Activated naive CD8-positive, alpha-beta T cell (primary cell): Measurements from ENCODE around the gene BRMS1.
A peak's percentile ranks its signal among the peaks of the same experiment; 100 is the strongest.

ENCODE experiments used
- H3K27ac Mint-ChIP-seq: one replicate; pipeline ENCODE4 v1.8.0; 2021; ENCODE audit warnings: mixed read lengths
- H3K27me3 Mint-ChIP-seq: one replicate; pipeline ENCODE4 v1.8.0; 2021; ENCODE audit warnings: mixed read lengths
- H3K36me3 Mint-ChIP-seq: one replicate; pipeline ENCODE4 v1.8.0; 2021; ENCODE audit warnings: mixed read lengths
- H3K4me1 Mint-ChIP-seq: one replicate; pipeline ENCODE4 v1.8.0; 2021; ENCODE audit warnings: low read depth, mixed read lengths
- H3K4me3 Mint-ChIP-seq: one replicate; pipeline ENCODE4 v1.8.0; 2021; ENCODE audit warnings: mild to moderate bottlenecking, mixed read lengths
- H3K9me3 Mint-ChIP-seq: one replicate; pipeline ENCODE4 v1.8.0; 2021; ENCODE audit warnings: low read depth, mixed read lengths

The BRMS1 gene

GRCh38 chr11:66334605-66335442 lies 10.1 kb downstream of the BRMS1 start:
- H3K36me3 Mint-ChIP-seq = no peaks in the 10 kb centered on the region
- H3K9me3 Mint-ChIP-seq = no peaks in the 10 kb centered on the region
- H3K4me1 Mint-ChIP-seq = peaks cover 28% of the 10 kb centered on the region
- H3K27ac Mint-ChIP-seq = no peak overlapping the region
- H3K27me3 Mint-ChIP-seq = no peaks in the 10 kb centered on the region
- H3K4me3 Mint-ChIP-seq = peak overlapping the region; percentile 75

- peaks cover 28% of the 10 kb centered on the region for H3K4me1 Mint-ChIP-seq
- no peaks in the 10 kb centered on the region for H3K27me3 Mint-ChIP-seq
- no peaks in the 10 kb centered on the region for H3K9me3 Mint-ChIP-seq
- H3K4me3 Mint-ChIP-seq = no peak overlapping the region
- H3K36me3 Mint-ChIP-seq = no peaks in the 10 kb centered on the region
- H3K27ac Mint-ChIP-seq = no peak overlapping the region
Observed at GRCh38 chr11:66333896-66334604, 10.9 kb downstream of the BRMS1 start.

- H3K4me3 Mint-ChIP-seq = no peak overlapping the region
- no peaks in the 10 kb centered on the region for H3K36me3 Mint-ChIP-seq
- H3K9me3 Mint-ChIP-seq = no peaks in the 10 kb centered on the region
- H3K4me1 Mint-ChIP-seq = peaks cover 32% of the 10 kb centered on the region
- no peaks in the 10 kb centered on the region for H3K27me3 Mint-ChIP-seq
- no peak overlapping the region for H3K27ac Mint-ChIP-seq
Observed at GRCh38 chr11:66333220-66333877, 11.6 kb downstream of the BRMS1 start.

- Mint-ChIP-seq H3K27me3 (no peaks in the 10 kb centered on the region), H3K27ac (no peak overlapping the region), H3K4me3 (no peak overlapping the region), H3K36me3 (no peaks in the 10 kb centered on the region), H3K4me1 (peaks cover 35% of the 10 kb centered on the region), H3K9me3 (no peaks in the 10 kb centered on the region)
Observed at GRCh38 chr11:66332371-66333219, 12.3 kb downstream of the BRMS1 start.

GRCh38 chr11:66331542-66332370 lies 13.1 kb downstream of the BRMS1 start:
- H3K27me3 Mint-ChIP-seq = no peaks in the 10 kb centered on the region
- no peak overlapping the region for H3K27ac Mint-ChIP-seq
- H3K4me1 Mint-ChIP-seq = peaks cover 32% of the 10 kb centered on the region
- no peak overlapping the region for H3K4me3 Mint-ChIP-seq
- H3K9me3 Mint-ChIP-seq = no peaks in the 10 kb centered on the region
- no peaks in the 10 kb centered on the region for H3K36me3 Mint-ChIP-seq

- Mint-ChIP-seq H3K9me3 (no peaks in the 10 kb centered on the region), H3K4me3 (no peak overlapping the region), H3K27me3 (no peaks in the 10 kb centered on the region), H3K4me1 (peaks cover 31% of the 10 kb centered on the region), H3K36me3 (no peaks in the 10 kb centered on the region), H3K27ac (no peak overlapping the region)
Observed at GRCh38 chr11:66330931-66331330, 14.0 kb downstream of the BRMS1 start.

- Mint-ChIP-seq H3K4me3 (no peak overlapping the region), H3K4me1 (peaks cover 30% of the 10 kb centered on the region), H3K27me3 (no peaks in the 10 kb centered on the region), H3K36me3 (no peaks in the 10 kb centered on the region), H3K9me3 (no peaks in the 10 kb centered on the region), H3K27ac (no peak overlapping the region)
Observed at GRCh38 chr11:66329165-66329673, 15.7 kb downstream of the BRMS1 start.

- Mint-ChIP-seq H3K27me3 (no peaks in the 10 kb centered on the region), H3K27ac (peak overlapping the region; percentile 87), H3K4me1 (peaks cover 36% of the 10 kb centered on the region), H3K9me3 (no peaks in the 10 kb centered on the region), H3K36me3 (no peaks in the 10 kb centered on the region), H3K4me3 (peak overlapping the region; percentile 57)
Observed at GRCh38 chr11:66328302-66329144, 16.4 kb downstream of the BRMS1 start.

GRCh38 chr11:66328031-66328301 lies 16.9 kb downstream of the BRMS1 start:
- H3K27me3 Mint-ChIP-seq = no peaks in the 10 kb centered on the region
- peak overlapping the region; percentile 87 for H3K27ac Mint-ChIP-seq
- peak overlapping the region; percentile 57 for H3K4me3 Mint-ChIP-seq
- no peaks in the 10 kb centered on the region for H3K9me3 Mint-ChIP-seq
- no peaks in the 10 kb centered on the region for H3K36me3 Mint-ChIP-seq
- peaks cover 41% of the 10 kb centered on the region for H3K4me1 Mint-ChIP-seq

- Mint-ChIP-seq H3K9me3 (no peaks in the 10 kb centered on the region), H3K4me1 (peaks cover 46% of the 10 kb centered on the region), H3K4me3 (peak overlapping the region; percentile 53)
Observed at GRCh38 chr11:66327171-66328030, 17.5 kb downstream of the BRMS1 start.

GRCh38 chr11:66326261-66327111 lies 18.4 kb downstream of the BRMS1 start:
- Mint-ChIP-seq H3K27me3 (no peaks in the 10 kb centered on the region), H3K4me1 (peaks cover 52% of the 10 kb centered on the region), H3K4me3 (peak overlapping the region; percentile 32), H3K36me3 (no peaks in the 10 kb centered on the region), H3K27ac (peak overlapping the region; percentile 85), H3K9me3 (no peaks in the 10 kb centered on the region)

More at GRCh38 chr11:66327171-66328030, 17.5 kb downstream of the BRMS1 start:
- Mint-ChIP-seq H3K27me3 (no peaks in the 10 kb centered on the region), H3K27ac (peak overlapping the region; percentile 87), H3K36me3 (no peaks in the 10 kb centered on the region)

- Mint-ChIP-seq H3K4me3 (no peak overlapping the region), H3K27me3 (no peaks in the 10 kb centered on the region), H3K27ac (peak overlapping the region; percentile 85), H3K4me1 (peaks cover 54% of the 10 kb centered on the region), H3K9me3 (no peaks in the 10 kb centered on the region), H3K36me3 (no peaks in the 10 kb centered on the region)
Observed at GRCh38 chr11:66325263-66325671, 19.6 kb downstream of the BRMS1 start.
